Loucy (cell line): ENCODE measurements around the gene SORL1-AS1.

Experiments
- CTCF ChIP-seq: fragments of 200-600 bp; sonication (generic); conservative IDR thresholded peaks from 2 replicates; pipeline ENCODE4 v1.5.1; 2014; ENCODE audit warnings: mild to moderate bottlenecking, antibody characterized with exemption, low read length
- EZH2phosphoT487 ChIP-seq: fragments of 200-600 bp; IDR thresholded peaks from 2 replicates; pipeline ENCODE4 v1.6.1; 2018; ENCODE audit warnings: antibody characterized with exemption, mild to moderate bottlenecking, moderate library complexity, borderline replicate concordance

- TF ChIP-seq CTCF: no peak
- no peak for TF ChIP-seq EZH2phosphoT487
Measured at GRCh38 chr11:121476379-121477032, 23.7 kb upstream of the SORL1-AS1 start.
